Naive B cell (primary cell): ENCODE data around the gene STAU1. TPM values are rescaled to one million over a fixed set of nuclear protein-coding genes. Genes with fewer than 3 reads are reported as not detected.
"Not testable (repeated sequence)": the region's sequence is repeated elsewhere in the genome, so short reads cannot be mapped to it uniquely, and the experiment has no call there.

ENCODE experiments used
- ATAC-seq, 2 donors: fragments of 150-1000 bp; cut with Tn5 transposase; 2 replicates each; pipeline ENCODE4 v1.10.0; 2021; ENCODE audit warnings: low read depth in 2 of 2, mild to moderate bottlenecking in 2 of 2, moderate library complexity in 2 of 2
- DNase-seq: peaks from one replicate; pipeline ENCODE4 v3.0.0; 2022
- H3K27ac Mint-ChIP-seq, 6 donors: one replicate each; pipeline ENCODE4 v1.8.0; 2020 to 2022; ENCODE audit warnings: mild to moderate bottlenecking in 6 of 6, mixed read lengths in 6 of 6, moderate library complexity in 5 of 6, inconsistent platforms in 2 of 6
- H3K27me3 Mint-ChIP-seq, 3 donors: one replicate each; pipeline ENCODE4 v1.8.0; 2021 to 2022; ENCODE audit warnings: mixed read lengths in 3 of 3, mild to moderate bottlenecking in 1 of 3
- H3K36me3 Mint-ChIP-seq, 2 donors: one replicate each; pipeline ENCODE4 v1.8.0; 2020 to 2022; ENCODE audit warnings: mixed read lengths in 2 of 2, inconsistent platforms in 1 of 2, mild to moderate bottlenecking in 1 of 2
- H3K4me1 Mint-ChIP-seq, 3 donors: one replicate each; pipeline ENCODE4 v1.8.0; 2020 to 2022; ENCODE audit warnings: mixed read lengths in 3 of 3, inconsistent platforms in 1 of 3, mild to moderate bottlenecking in 1 of 3, moderate library complexity in 1 of 3
- H3K4me3 Mint-ChIP-seq, 8 donors: one replicate each; pipeline ENCODE4 v1.8.0; 2020 to 2022; ENCODE audit warnings: mild to moderate bottlenecking in 8 of 8, mixed read lengths in 8 of 8, moderate library complexity in 8 of 8, inconsistent platforms in 2 of 8
- H3K9me3 Mint-ChIP-seq, 7 donors: one replicate each; pipeline ENCODE4 v1.8.0; 2020 to 2022; ENCODE audit warnings: mixed read lengths in 7 of 7, mild to moderate bottlenecking in 5 of 7, inconsistent platforms in 2 of 7, moderate library complexity in 1 of 7
- polyA plus RNA-seq, 6 donors: library from polyadenylated mRNA; unstranded; fragments of 300-500 nt; fragmentation: Illumina TruSeq; gene quantifications; one replicate each; pipeline ENCODE4 v1.2.3, GENCODE V29; 2021; ENCODE audit warnings: low read depth in 6 of 6

Gene STAU1
- polyA plus RNA-seq, 6 donors from 2014 or later, result 26.1 to 42.9 (median 31.3) TPM

DNA sequence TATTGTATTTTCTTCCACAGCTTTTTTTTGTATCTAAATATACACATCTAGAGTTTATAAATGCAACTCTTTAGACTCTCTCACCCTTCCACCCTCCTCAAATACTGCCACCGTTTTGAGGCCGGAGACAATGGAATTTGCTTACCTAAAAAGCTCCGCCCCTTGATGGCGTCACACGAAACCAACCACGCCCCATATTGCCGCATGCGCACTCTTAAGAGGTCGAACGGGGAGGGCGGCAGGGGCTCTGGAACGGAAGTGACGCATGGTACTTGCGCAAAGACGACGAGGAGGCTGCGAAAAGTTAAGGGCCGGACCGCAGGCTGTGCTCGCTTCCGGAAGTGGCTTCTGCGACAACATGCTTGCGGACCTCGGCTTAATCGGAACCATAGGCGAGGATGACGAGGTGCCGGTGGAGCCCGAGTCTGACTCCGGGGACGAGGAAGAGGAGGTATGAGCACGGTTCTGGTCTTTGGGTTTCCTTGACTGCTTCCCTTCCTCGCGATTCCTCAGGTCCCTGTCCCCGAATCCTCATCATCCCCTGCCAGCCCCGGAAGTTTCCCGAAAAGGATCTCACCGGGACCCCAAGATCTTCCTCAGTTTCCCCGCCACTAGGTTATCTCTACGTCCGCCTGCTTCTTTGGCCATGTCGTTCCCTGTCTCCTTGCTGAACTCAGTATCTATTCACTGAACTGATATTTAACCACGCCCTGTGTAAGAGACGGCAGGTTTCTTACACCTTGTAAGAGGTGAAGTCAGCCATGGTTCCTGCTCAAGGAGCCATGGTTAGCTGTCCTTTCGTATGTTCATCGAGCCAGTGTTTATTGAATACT lies 31.2 kb upstream of the STAU1 start, which contains the start of gene DDX27:
TSS of gene DDX27 (plus strand) at position 326 of the 833 bp plus-strand sequence. CDS start at position 359, 33 bp downstream.
- H3K27ac Mint-ChIP-seq, result peak within 1 kb of the TSS; percentile 97 to 100 (median 100)

DNA sequence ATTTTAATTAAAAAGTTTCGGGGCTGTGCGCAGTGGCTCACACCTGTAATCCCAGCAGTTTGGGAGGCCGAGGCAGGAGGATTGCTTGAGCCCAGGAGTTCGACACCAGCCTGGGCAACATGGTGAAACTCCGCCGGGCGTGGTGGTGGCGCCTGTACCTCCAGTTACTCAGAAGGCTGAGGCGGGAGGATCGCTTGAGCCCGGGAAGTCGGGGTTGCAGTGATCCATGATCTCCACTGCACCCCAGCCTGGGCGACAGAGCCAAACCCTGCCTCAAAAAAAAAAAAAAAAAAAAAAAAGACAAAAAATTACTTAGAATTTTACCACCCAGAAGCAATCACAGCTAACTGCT lies 30.6 kb upstream of the STAU1 start:
- not testable (repeated sequence) for H3K36me3 Mint-ChIP-seq, H3K9me3 Mint-ChIP-seq, ATAC-seq, DNase-seq, H3K27me3 Mint-ChIP-seq
- Mint-ChIP-seq H3K4me1 (peaks cover 21 to 40% (median 29%) of the 10 kb centered on the region in 3 donors), H3K4me3 (peak overlapping the region; percentile 88 to 99 (median 96)), H3K27ac (peak overlapping the region; percentile 97 to 100 (median 100))

More for the DNA sequence above, 31.2 kb upstream of the STAU1 start, which contains the start of gene DDX27:
- Mint-ChIP-seq H3K9me3 (peaks cover 0 to 2% (median 0%) of the 10 kb centered on the region in 7 donors), H3K4me1 (peaks cover 21 to 40% (median 29%) of the 10 kb centered on the region in 3 donors), H3K36me3 (no peaks in the 10 kb centered on the region), H3K27me3 (no peaks in the 10 kb centered on the region), H3K4me3 (peak within 1 kb of the TSS; percentile 88 to 99 (median 96))
- ATAC-seq (peak; percentile 91), DNase-seq (peak; percentile 97)

DNA sequence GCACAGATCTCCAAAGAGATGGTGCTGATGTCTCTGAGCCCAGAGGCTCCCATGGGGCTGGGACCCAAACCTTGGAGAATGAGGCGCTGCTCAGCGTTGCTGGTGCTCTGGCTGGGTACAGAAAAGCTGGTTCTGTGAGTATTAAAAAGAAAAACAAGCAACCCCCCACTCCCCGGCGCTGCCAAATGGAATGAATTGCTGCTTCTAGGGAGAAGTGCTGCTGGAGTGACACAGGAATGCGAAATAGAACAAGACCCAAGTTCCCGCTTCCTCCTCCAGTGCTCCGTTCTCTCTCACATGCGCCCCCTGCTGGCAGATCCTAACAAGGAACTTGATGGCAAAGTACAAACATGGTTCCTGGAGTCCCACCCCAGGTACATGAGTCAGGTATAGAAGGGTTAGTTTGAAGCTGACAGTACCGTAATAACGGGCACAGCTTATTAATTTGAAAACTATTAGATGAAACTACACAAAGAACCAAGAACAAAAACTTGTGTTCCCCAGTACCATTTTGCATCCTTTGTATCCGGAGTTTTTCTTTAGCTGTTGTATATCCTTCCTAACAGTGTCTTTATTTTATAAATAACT lies 29.0 kb upstream of the STAU1 start:
- Mint-ChIP-seq H3K4me3 (peak overlapping the region; percentile 14 to 81 (median 64)), H3K36me3 (no peaks in the 10 kb centered on the region), H3K9me3 (peaks cover 0 to 2% (median 0%) of the 10 kb centered on the region in 7 donors), H3K27me3 (no peaks in the 10 kb centered on the region), H3K4me1 (peaks cover 21 to 38% (median 29%) of the 10 kb centered on the region in 3 donors), H3K27ac (peak overlapping the region in 3 of 6 donors; percentile 63 to 90 (median 87))
- ATAC-seq (peak; percentile 12 to 19), DNase-seq (peak; percentile 80)

GRCh38 chr20:49215232-49215631 lies 27.1 kb upstream of the STAU1 start:
- Mint-ChIP-seq H3K36me3 (peaks cover 0 to 5% of the 10 kb centered on the region in 2 donors), H3K27me3 (peaks cover 0 to 4% (median 0%) of the 10 kb centered on the region in 3 donors), H3K4me1 (peaks cover 15 to 24% (median 16%) of the 10 kb centered on the region in 3 donors), H3K4me3 (no peak overlapping the region), H3K27ac (no peak overlapping the region), H3K9me3 (peaks cover 3 to 13% (median 8%) of the 10 kb centered on the region in 7 donors)
- ATAC-seq (no peak), DNase-seq (no peak)

- no peak for DNase-seq
- H3K4me3 Mint-ChIP-seq, result no peak overlapping the region
- H3K9me3 Mint-ChIP-seq, result peaks cover 6 to 18% (median 11%) of the 10 kb centered on the region in 7 donors
- no peak overlapping the region for H3K27ac Mint-ChIP-seq
- no peak for ATAC-seq
- H3K27me3 Mint-ChIP-seq, result peaks cover 0 to 5% (median 0%) of the 10 kb centered on the region in 3 donors
- peaks cover 9 to 17% (median 10%) of the 10 kb centered on the region in 3 donors for H3K4me1 Mint-ChIP-seq
- H3K36me3 Mint-ChIP-seq, result peaks cover 0 to 9% of the 10 kb centered on the region in 2 donors
Measured at GRCh38 chr20:49214571-49214970, 26.4 kb upstream of the STAU1 start.

DNA sequence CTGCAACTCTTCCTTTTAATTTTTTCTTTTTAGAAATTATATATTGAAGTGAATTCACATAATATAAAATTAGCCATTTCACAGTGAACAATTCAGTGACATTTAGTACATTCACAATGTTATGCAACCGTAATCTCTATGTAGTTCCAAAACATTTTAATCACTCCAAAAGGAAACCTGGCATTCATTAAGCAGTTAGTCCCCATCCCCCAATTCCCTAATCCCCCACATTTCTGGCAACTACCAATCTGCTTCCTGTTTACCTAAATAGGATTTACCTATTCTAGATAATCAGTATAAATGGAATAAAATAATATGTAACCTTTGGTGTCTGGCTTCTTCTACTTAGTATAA lies 22.6 kb upstream of the STAU1 start:
- Mint-ChIP-seq H3K36me3 (peaks cover 0 to 9% of the 10 kb centered on the region in 2 donors), H3K9me3 (peaks cover 6 to 17% (median 14%) of the 10 kb centered on the region in 7 donors), H3K4me1 (no peaks in the 10 kb centered on the region), H3K4me3 (no peak overlapping the region), H3K27ac (no peak overlapping the region), H3K27me3 (peaks cover 0 to 5% (median 0%) of the 10 kb centered on the region in 3 donors)
- DNase-seq (no peak), ATAC-seq (no peak)

- Mint-ChIP-seq H3K27ac (no peak overlapping the region), H3K36me3 (peaks cover 0 to 9% of the 10 kb centered on the region in 2 donors), H3K9me3 (peaks cover 6 to 17% (median 14%) of the 10 kb centered on the region in 7 donors), H3K4me3 (no peak overlapping the region), H3K4me1 (no peaks in the 10 kb centered on the region), H3K27me3 (peaks cover 0 to 5% (median 0%) of the 10 kb centered on the region in 3 donors)
- ATAC-seq, result no peak
- no peak for DNase-seq
Measured at GRCh38 chr20:49210101-49210756, 22.1 kb upstream of the STAU1 start.

- Mint-ChIP-seq H3K9me3 (peaks cover 6 to 17% (median 14%) of the 10 kb centered on the region in 7 donors), H3K4me1 (no peaks in the 10 kb centered on the region), H3K27me3 (peaks cover 0 to 5% (median 0%) of the 10 kb centered on the region in 3 donors), H3K36me3 (peaks cover 0 to 9% of the 10 kb centered on the region in 2 donors), H3K4me3 (no peak overlapping the region), H3K27ac (no peak overlapping the region)
- no peak for ATAC-seq
- DNase-seq, result no peak
Measured at GRCh38 chr20:49207076-49207475, 18.9 kb upstream of the STAU1 start.

DNA sequence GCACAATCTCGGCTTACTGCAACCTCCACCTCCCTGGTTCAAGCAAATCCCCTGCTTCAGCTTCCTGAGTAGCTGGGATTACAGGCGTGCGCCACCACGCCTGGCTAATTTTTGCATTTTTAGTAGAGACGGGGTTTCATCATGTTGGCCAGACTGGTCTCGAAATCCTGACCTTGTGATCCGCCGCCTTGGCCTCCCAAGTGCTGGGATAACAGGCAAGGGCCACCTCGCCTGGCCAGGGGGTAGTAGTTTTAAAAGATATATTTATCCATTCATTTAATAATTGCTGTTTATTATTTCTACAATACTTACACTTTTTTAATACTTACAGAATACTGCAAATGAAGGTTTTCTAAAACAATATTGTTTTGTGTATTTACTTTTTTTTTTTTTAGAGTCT lies 15.6 kb upstream of the STAU1 start:
- DNase-seq, result no peak
- H3K27ac Mint-ChIP-seq, result no peak overlapping the region
- H3K4me3 Mint-ChIP-seq, result no peak overlapping the region
- peaks cover 0 to 11% (median 2%) of the 10 kb centered on the region in 7 donors for H3K9me3 Mint-ChIP-seq
- H3K4me1 Mint-ChIP-seq, result no peaks in the 10 kb centered on the region
- ATAC-seq, result no peak
- no peaks in the 10 kb centered on the region for H3K36me3 Mint-ChIP-seq
- H3K27me3 Mint-ChIP-seq, result no peaks in the 10 kb centered on the region

DNA sequence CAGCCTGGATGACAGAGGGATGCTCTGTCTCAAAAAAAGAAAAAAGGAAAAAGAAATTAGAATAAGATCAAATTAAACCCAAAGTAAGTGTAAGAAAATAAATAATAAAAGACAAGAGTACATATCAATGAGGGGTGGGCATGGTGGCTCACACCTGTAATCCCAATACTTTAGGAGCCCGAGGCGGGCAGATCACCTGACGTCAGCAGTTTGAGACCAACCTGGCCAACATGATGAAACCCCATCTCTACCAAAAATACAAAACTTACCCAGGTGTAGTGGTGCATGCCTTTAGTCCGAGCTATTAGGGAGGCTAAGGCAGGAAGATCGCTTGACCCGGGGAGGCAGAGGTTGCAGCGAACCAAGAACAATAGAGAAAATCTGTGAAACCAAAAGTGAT lies 14.9 kb upstream of the STAU1 start:
- Mint-ChIP-seq H3K4me3 (no peak overlapping the region), H3K9me3 (peaks cover 0 to 11% (median 2%) of the 10 kb centered on the region in 7 donors), H3K27me3 (no peaks in the 10 kb centered on the region), H3K36me3 (no peaks in the 10 kb centered on the region), H3K27ac (peak overlapping the region in 1 of 6 donors; percentile 39), H3K4me1 (no peaks in the 10 kb centered on the region)
- no peak for DNase-seq
- no peak for ATAC-seq

DNA sequence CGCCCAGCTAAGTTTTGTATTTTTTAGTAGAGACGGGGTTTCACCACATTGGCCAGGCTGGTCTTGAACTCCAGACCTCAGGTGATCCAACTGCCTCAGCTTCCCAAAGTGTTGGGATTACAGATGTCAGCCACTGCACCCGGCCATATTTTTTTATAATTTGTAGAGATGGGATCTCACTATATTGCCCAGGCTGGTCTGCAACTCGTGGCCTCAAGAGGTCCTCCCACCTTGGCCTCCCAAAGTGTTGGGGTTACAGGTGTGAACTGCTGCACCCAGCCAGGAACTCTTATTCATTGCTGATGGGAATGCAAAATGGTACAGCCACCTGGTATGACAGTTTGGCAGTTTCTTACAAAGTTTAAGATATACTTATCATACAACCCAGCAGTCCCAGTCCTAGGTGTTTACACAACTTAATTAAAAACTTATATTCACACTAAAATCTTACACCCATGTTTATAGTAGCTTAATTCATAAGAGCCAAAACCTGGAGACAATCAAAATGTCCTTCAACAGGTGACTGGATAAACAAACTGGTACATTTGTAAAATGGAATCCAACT lies 11.7 kb upstream of the STAU1 start:
- DNase-seq (no peak), ATAC-seq (no peak)
- Mint-ChIP-seq H3K36me3 (no peaks in the 10 kb centered on the region), H3K27me3 (no peaks in the 10 kb centered on the region), H3K4me1 (no peaks in the 10 kb centered on the region), H3K9me3 (peaks cover 0 to 11% (median 2%) of the 10 kb centered on the region in 7 donors), H3K27ac (no peak overlapping the region), H3K4me3 (no peak overlapping the region)

GRCh38 chr20:49192944-49193518 lies 4.9 kb upstream of the STAU1 start:
- not testable (repeated sequence) for H3K36me3 Mint-ChIP-seq, H3K4me3 Mint-ChIP-seq, H3K4me1 Mint-ChIP-seq, H3K27me3 Mint-ChIP-seq, ATAC-seq, H3K9me3 Mint-ChIP-seq, DNase-seq, H3K27ac Mint-ChIP-seq
